ENCODE data around the gene RGS19.

DNA sequence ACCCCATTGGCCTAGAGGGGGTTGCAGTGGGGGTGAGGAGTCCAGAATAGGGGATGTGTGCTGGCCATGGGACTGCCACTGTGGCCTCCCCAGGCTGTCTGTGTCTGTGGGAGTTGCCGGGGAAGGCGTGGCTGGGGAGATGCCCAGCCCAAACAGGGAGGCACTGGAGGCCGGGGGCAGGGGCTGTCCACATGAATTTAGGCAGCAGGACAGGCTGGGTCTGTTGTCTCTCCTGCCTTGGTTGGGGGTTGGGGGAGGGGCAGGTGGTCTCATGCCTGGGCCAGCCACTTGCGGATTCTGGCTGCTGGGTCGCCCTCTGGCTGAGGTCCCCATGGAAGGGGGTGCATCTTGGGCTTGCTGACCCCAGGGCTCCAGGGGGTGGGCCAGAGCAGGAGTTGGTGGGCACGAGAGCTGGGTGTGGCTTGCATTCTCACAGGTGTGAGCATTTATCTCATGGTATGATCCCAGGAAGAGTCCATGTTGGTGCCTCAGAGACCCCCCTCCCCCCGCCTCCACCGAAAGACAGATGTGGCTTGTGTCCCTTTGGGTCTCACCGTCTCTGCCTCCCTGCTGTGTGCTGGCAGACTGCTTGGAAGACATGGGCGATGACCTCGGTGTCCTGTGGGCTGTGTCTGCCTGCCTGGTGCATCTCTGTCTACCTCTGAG is 33.8 kb downstream of the RGS19 start:
- TF ChIP-seq, protein P1, sequence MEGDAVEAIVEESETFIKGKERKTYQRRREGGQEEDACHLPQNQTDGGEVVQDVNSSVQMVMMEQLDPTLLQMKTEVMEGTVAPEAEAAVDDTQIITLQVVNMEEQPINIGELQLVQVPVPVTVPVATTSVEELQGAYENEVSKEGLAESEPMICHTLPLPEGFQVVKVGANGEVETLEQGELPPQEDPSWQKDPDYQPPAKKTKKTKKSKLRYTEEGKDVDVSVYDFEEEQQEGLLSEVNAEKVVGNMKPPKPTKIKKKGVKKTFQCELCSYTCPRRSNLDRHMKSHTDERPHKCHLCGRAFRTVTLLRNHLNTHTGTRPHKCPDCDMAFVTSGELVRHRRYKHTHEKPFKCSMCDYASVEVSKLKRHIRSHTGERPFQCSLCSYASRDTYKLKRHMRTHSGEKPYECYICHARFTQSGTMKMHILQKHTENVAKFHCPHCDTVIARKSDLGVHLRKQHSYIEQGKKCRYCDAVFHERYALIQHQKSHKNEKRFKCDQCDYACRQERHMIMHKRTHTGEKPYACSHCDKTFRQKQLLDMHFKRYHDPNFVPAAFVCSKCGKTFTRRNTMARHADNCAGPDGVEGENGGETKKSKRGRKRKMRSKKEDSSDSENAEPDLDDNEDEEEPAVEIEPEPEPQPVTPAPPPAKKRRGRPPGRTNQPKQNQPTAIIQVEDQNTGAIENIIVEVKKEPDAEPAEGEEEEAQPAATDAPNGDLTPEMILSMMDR (optimal IDR thresholded peaks at IDR 0.05 in 1 of 3, IDR thresholded peaks at IDR 0.05 in 1 of 3, conservative IDR thresholded peaks at IDR 0.05 in 1 of 3; ENCODE audit: extremely low read depth in 1 of 3, insufficient read depth in 2 of 3, low read length in 3 of 3) = no peak
- no peak for TF ChIP-seq EZH2 (IDR thresholded peaks at IDR 0.05; ENCODE audit: low read length)
